Measurements from ENCODE around the gene PECR.

GRCh38 chr2:216111122-216111521 lies 29.5 kb upstream of the PECR start:
- TF ChIP-seq GLI2 (tag by site-specific recombination; IDR thresholded peaks at IDR 0.05; ENCODE audit: borderline replicate concordance, low read depth) (no peak), CTCF (tag by site-specific recombination; IDR thresholded peaks at IDR 0.05) (no peak), SP3 (tag by site-specific recombination; IDR thresholded peaks at IDR 0.05) (no peak), ZBTB1 (tag by site-specific recombination; IDR thresholded peaks at IDR 0.05) (no peak), ZNF16 (tag by site-specific recombination; IDR thresholded peaks at IDR 0.05; ENCODE audit: low read depth) (no peak), PBX3 (CRISPR knock-in tag; IDR thresholded peaks at IDR 0.05) (no peak), ZNF280D (tag by site-specific recombination; IDR thresholded peaks at IDR 0.05) (no peak), ZNF184 (tag by site-specific recombination; IDR thresholded peaks at IDR 0.05) (no peak), ZNF639 (tag by site-specific recombination; IDR thresholded peaks at IDR 0.05) (no peak), ZNF335 (tag by site-specific recombination; conservative IDR thresholded peaks at IDR 0.05) (no peak)
